Measurements from ENCODE around the gene PHF21A.
A peak's percentile ranks its signal among the peaks of the same experiment; 100 is the strongest.
"Not testable (repeated sequence)": the region's sequence is repeated elsewhere in the genome, so short reads cannot be mapped to it uniquely, and the experiment has no call there.

PHF21A gene

DNA sequence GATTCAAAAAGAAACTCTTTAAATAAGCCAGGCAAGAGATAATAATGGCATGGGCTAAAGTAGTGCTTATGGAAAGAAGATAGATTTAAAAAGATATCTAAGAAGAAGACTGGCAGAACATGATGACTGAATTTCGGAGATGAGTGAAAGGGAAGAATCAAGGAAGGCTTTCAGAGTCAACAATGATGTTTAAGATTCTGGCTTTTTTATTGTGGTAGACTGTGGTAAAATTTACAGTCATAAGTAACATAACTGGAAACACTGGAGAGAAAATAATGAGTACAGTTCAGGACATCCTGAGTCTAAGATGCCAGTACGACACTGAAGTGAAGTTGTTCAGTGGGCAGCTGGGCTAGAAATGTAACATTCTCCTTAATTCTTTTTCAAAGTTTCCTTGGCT is 85.2 kb downstream of the PHF21A start:
- DNase-seq (ENCODE audit: low spot score), result no peak

DNA sequence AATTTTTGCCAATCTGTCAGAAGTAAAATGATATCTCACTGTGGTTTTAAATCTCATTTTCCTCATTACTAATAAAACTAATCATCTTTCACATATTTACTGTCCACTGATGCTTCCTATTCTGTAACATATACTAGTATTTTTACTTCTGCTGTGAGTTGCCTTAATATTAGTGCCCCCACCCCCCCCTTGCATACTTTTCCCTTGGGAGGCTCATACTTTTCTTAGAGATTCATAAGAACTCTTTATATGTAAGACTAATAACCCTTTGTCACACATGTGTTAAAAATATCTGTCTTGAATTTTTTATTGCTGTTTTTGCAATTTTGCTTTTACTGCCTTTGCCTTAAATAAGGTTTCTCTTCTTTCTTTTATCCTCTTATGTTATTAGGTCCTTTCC is 87.2 kb downstream of the PHF21A start:
- no peak for DNase-seq (ENCODE audit: low spot score)

GRCh38 chr11:46026606-46027293 is 94.5 kb downstream of the PHF21A start:
- DNase-seq (ENCODE audit: low spot score), result no peak

GRCh38 chr11:46020084-46020599 is 101.1 kb downstream of the PHF21A start:
- DNase-seq (ENCODE audit: low spot score), result no peak

- no peak for DNase-seq (ENCODE audit: low spot score)
Measured at GRCh38 chr11:46018651-46019050, 102.6 kb downstream of the PHF21A start.

DNA sequence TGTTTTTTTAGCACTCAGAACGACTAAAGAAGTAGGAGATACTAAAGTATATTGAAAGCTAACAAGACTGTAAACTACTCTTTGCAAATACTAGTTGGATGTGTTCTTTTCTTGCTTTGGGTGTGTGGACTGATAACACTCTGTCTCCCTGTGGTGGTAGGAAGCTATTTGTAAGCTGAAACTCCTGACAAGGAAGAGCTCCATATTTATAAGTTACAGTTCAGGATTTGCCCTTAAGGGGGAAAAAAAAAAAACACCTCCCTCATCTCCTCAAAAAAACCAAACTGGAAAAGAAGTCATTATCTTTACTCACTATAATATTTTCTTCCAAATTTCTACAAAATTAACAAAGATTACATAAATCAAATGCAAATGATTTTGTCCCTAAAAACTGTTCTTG is 103.9 kb downstream of the PHF21A start:
- no peak for DNase-seq (ENCODE audit: low spot score)

DNA sequence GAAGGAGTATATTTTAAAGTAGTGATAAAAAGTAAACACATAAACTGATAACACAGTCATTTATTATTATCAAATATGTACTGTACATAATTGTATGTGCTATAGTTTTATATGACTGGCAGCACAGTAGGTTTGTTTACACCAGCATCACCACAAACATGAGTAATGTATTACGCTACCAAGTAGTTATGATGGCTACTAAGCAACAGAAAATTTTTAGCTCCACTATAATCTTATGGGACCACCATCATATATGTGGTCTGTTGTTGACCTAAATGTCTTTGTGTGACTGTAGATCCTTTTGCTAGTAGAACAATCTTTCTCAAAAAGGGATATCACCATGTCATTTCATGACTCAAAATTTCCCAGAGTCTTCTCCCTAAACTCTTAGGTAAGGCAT is 105.3 kb downstream of the PHF21A start:
- DNase-seq (ENCODE audit: low spot score), result no peak

DNA sequence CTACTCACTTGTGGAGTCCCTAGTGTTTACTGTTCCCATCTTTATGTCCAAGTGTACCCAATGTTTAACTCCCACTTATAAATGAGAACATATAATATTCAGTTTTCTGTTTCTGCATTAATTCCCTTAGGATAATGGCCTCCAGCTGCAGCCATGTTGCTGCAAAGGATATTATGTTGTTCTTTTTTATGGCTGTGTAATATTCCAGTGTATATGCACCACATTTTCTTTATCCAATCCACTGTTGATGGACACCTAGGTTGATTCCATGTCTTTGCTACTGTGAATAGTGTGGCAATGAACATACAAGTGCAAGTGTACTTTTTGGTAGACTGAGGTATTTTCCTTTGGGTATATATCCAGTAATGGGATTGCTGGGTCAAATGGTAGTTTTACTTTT is 107.1 kb downstream of the PHF21A start:
- not testable (repeated sequence) for DNase-seq (ENCODE audit: low spot score)

DNA sequence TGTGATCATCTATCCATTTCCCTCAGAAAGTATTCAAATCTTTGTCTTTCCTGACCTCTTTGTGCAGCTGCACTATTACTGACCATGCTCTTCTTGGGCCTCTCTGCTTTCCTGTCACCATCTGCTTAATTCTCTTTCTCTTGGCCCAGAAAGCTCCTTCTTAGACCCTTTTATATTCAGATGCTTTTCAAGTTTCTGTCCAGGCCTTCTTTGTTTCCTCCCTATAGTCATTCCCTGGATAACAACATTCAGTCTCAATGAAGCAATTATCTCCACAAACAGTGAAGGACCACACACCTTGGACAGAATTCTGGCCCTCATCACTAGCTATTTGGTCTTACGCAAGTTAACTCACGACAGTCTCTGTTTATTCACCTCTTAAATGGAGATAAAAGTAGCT is 109.1 kb downstream of the PHF21A start:
- no peak for DNase-seq (ENCODE audit: low spot score)

DNA sequence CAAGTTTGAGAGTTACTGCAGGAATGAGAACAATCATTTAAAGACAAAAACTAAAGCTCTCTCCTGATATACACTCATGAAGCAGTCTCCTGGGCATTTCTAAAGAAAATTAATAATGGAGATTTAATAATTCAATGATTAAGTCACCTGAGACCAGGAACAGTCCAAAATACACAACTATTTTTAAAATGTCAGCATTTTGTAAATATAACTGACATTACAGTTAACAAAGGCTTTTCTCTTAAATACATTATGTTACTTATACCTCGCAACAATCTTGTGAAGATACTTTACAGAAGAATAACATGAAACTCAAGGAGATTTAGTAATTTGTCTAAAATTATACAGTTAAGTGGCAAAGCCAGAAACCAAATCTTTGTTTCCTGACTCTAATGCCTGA is 111.2 kb downstream of the PHF21A start:
- DNase-seq (ENCODE audit: low spot score), result no peak

DNA sequence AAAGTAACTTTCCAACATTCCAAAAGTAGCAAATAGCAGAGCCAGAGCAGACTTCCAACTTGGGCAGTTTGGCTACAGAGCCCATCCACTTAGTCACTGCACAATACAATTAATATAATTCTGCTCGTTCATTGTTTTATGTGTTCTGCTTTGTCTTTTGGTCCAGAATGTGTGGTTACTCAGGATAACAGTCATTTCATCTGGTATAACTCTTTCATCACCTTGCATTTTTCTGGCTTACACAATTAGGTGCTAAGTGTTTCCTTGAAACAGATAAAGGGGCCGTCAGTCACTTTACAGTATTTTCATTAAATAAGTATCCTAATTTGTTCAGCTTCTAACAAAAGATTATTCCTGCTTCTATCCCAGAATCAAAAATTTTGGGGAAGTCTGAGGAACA is 111.6 kb downstream of the PHF21A start:
- DNase-seq (ENCODE audit: low spot score), result no peak

DNA sequence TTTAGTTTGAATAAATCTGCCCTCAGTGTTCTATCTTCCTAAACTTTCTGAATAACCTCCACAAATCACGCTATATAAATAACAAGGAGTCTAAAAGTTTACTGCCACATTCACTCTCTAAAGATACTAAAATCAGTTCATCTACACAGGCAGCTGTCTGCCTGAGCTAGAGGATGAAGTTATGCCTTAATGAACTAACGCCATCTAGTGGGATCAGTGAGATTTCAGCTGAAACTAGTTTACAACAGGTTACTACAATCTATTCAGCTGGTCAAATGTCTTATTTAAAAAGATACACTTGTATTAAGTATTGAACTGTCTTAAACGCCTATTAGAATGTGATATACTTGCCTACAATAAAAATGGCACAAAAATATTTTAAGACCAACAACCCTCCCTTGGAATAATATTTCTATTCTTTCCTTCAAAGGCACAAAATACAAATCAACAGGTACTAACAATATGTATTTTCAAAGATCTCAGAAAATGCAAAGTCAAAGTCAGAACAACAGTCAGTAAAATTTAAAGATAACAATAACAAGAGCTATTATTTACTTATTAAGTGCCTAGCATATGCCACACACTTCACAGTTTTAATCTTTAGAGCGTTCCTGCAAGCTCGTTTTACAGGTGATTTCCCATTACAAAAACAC is 114.7 kb downstream of the PHF21A start:
- DNase-seq (ENCODE audit: low spot score), result peak; percentile 61

- DNase-seq (ENCODE audit: low spot score), result no peak
Measured at GRCh38 chr11:46003572-46003971, 117.7 kb downstream of the PHF21A start.

DNA sequence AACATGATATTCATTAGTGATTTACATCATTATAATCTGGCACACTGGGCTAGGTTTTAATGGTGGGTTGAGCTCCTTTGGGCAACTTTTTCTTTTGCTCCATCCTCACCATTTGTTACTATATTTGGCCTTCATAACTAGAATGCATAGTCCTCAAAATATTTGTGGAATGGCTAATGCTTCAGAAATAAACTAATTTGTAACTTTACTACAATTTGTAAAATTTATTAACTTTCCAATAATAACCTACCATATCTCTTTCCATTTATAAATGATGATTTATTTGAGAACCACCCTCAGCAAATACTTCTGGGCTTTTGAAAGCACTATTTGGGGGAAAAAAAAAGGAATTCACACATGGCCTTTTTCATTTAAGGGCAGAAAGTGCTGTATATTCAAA is 119.1 kb downstream of the PHF21A start:
- DNase-seq (ENCODE audit: low spot score), result no peak

GRCh38 chr11:46001448-46001914 is 119.8 kb downstream of the PHF21A start:
- DNase-seq (ENCODE audit: low spot score), result no peak

GRCh38 chr11:45997599-45997998 is 123.7 kb downstream of the PHF21A start:
- DNase-seq (ENCODE audit: low spot score), result no peak

- no peak for DNase-seq (ENCODE audit: low spot score)
Measured at GRCh38 chr11:45995342-45995734, 125.9 kb downstream of the PHF21A start.

DNA sequence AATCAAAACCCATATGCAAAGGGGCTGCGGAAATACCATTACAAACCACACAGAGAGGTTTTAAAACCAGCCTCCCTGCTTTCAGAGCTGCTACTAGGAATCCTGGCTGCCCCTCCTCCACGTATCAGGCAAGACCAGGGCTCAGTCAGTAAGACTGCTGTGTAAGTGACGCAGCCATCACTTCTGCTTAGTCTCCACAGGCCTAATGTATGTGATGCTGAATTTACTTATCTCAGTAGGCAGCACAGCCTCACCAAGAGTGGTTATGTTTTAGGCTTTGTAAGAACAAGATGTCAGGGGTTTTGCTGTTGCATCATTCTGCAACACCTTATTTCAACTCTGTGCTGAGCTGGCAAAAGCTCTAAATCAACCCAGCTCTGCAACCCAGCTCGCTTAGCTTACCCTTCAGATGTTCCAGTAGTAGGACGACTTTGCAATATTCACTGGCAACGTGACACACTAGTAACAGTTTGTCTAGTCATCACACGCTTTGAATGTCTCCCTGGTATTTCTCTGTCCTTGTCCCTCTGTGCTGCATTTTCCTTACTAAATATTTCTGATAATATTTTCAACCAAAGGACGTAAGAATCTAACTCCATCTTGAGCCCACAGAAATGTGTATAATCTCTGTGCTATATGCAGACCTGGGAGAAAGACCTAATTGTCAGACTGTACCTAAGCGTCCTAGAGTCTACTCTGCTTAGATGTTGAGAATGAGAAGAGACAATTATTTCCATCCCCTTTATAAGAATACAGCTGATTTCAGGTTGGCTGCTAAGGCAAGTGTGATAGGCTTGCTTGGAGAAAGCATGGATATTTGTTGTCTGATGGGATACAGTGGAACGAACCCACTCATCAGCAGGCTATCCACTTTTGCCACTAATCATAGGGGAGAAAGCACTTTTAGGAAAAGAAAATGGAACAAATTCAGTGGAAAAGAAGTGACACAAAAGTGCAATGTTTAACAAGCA is 126.6 kb downstream of the PHF21A start:
- DNase-seq (ENCODE audit: low spot score), result no peak

GRCh38 chr11:45993531-45994001 is 127.7 kb downstream of the PHF21A start:
- DNase-seq (ENCODE audit: low spot score), result no peak

GRCh38 chr11:45988921-45989320 is 132.3 kb downstream of the PHF21A start:
- no peak for DNase-seq (ENCODE audit: low spot score)

DNA sequence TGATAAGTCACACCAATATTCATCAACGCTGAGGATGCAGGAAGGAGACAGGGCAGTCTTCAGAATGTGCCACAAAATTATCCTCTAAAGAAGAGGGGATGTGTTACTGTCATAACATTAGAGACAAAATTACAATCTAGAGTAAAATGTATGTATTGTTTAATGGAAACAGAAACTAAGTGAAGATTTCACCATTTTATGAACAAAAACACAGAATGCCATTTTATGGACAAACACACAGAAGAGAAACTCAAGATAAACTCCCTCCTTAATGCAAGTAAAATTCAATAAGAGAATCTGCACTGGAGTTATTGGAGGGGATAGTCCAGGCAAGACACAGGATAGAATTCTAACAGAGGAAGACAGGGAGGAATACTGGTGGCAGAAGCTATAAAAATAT is 136.0 kb downstream of the PHF21A start:
- no peak for DNase-seq (ENCODE audit: low spot score)

- no peak for DNase-seq (ENCODE audit: low spot score)
Measured at GRCh38 chr11:45984192-45984591, 137.1 kb downstream of the PHF21A start.

All from germinal center (tissue), 1 donor.